ENCODE measurements around the gene PM20D2. TPM values are rescaled to one million over a fixed set of nuclear protein-coding genes. Genes with fewer than 3 reads are reported as not detected.

Gene PM20D2
- total and polyA plus RNA-seq, 8 donors, result 3.6 to 11.0 (median 5.3) TPM

DNA sequence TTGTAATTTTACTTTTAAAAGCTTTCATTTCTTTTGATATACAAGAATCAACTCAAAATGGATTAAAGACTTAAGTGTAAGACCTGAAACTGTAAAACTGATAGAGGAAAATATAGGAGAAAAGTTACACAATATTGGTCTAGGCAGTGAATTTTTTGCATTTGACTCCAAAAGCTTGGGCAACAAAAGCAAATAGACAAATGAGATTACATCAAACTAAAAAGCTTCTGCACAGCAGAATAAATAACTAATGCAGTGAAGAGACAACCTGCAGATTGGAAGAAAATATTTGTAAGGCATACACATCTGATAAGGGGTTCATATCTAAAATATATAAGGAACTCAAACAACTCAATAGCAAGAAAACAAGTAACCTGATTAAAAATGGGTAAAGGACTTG lies 68.3 kb downstream of the PM20D2 start:
- intact Hi-C loops (cut with DNase I), result no loop called here
- no peaks in the 10 kb centered on the region for H3K36me3 ChIP-seq
- FAIRE-seq (no peak), ATAC-seq (no peak), DNase-seq (no peak)
- no peaks in the 10 kb centered on the region for H3K4me1 ChIP-seq
- TF ChIP-seq, protein P1, sequence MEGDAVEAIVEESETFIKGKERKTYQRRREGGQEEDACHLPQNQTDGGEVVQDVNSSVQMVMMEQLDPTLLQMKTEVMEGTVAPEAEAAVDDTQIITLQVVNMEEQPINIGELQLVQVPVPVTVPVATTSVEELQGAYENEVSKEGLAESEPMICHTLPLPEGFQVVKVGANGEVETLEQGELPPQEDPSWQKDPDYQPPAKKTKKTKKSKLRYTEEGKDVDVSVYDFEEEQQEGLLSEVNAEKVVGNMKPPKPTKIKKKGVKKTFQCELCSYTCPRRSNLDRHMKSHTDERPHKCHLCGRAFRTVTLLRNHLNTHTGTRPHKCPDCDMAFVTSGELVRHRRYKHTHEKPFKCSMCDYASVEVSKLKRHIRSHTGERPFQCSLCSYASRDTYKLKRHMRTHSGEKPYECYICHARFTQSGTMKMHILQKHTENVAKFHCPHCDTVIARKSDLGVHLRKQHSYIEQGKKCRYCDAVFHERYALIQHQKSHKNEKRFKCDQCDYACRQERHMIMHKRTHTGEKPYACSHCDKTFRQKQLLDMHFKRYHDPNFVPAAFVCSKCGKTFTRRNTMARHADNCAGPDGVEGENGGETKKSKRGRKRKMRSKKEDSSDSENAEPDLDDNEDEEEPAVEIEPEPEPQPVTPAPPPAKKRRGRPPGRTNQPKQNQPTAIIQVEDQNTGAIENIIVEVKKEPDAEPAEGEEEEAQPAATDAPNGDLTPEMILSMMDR (IDR thresholded peaks at IDR 0.05), result no peak
- no peak overlapping the region for H3K27ac ChIP-seq
- H3K9me3 ChIP-seq, result no peaks in the 10 kb centered on the region
- H3K27me3 ChIP-seq, result no peaks in the 10 kb centered on the region
- H3K4me3 ChIP-seq, result no peak overlapping the region

Other genes with a start within 250 kb of the PM20D2 start
- 1 to 10 TPM; 2.6 to 6.1 (median 3.5) TPM for gene RNGTT, start 182.4 kb upstream of the PM20D2 start, total RNA-seq
- 1 to 10 TPM; 1.7 to 2.9 TPM for gene RNGTT, start 182.4 kb upstream of the PM20D2 start, polyA plus RNA-seq
- gene PNRC1, start 65.3 kb upstream of the PM20D2 start, total RNA-seq, result 100 to 1,000 TPM; 105 to 170 (median 121) TPM
- gene PNRC1, start 65.3 kb upstream of the PM20D2 start, polyA plus RNA-seq, result 10 to 100 TPM; 30.2 to 49.8 TPM
- 1 to 10 TPM in 2 of 6 donors, under 1 TPM in 4; 0.37 to 1.6 (median 0.55) TPM for gene SRSF12, start 28.0 kb upstream of the PM20D2 start, total RNA-seq
- gene SRSF12, start 28.0 kb upstream of the PM20D2 start, polyA plus RNA-seq, result 1 to 10 TPM; 1.0 to 1.4 TPM
- gene GABRR1, start 71.3 kb downstream of the PM20D2 start, total RNA-seq, result not detected
- under 1 TPM in 1 of 2 donors, not detected in 1; 0.02 TPM for gene GABRR1, start 71.3 kb downstream of the PM20D2 start, polyA plus RNA-seq
- under 1 TPM in 5 of 6 donors, not detected in 1; 0.14 to 0.75 (median 0.31) TPM for gene GABRR2, start 169.2 kb downstream of the PM20D2 start, total RNA-seq
- under 1 TPM; 0.23 to 0.27 TPM for gene GABRR2, start 169.2 kb downstream of the PM20D2 start, polyA plus RNA-seq
- 10 to 100 TPM; 22.0 to 33.7 (median 29.9) TPM for gene UBE2J1, start 206.7 kb downstream of the PM20D2 start, total RNA-seq
- 10 to 100 TPM; 15.0 to 18.7 TPM for gene UBE2J1, start 206.7 kb downstream of the PM20D2 start, polyA plus RNA-seq